ENCODE results near the gene MFSD1.
A peak's percentile ranks its signal among the peaks of the same experiment; 100 is the strongest.
"Not testable (repeated sequence)": the region's sequence is repeated elsewhere in the genome, so short reads cannot be mapped to it uniquely, and the experiment has no call there.

MFSD1 gene

DNA sequence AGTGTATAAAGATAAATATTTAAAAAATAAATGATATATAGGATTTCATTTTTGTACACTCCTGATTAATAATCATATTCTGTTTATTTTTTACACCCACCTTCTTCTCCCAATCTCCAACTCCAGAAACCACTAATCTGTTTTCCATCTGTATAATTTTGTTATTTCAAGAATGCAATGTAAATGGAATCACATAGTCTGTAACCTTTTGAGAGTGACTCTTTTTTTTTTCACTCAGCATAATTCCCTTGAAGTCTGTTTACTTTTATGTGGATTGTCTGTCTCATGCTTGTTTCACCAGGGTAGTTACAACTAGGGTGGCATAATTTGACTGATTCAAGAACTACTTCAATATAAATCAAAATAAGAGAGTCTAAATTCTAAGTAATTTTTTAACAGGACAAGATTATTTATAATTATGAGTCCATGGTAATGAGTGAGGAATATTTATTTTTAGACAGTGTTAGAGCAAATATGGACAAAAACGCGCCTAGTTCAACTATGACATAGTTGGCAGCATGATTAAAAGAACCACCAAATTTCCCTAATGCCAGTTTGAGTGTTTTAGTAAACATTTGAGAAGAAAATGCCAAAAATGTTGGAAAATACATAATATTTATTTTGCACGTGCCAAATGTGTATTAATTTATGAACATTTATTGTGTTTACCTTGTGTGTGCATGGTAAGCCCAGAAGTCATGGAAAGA, 19.4 kb upstream of the MFSD1 start:
- DNase-seq (ENCODE audit: low read depth in 2 of 2): no peak
- TF ChIP-seq, protein P1, sequence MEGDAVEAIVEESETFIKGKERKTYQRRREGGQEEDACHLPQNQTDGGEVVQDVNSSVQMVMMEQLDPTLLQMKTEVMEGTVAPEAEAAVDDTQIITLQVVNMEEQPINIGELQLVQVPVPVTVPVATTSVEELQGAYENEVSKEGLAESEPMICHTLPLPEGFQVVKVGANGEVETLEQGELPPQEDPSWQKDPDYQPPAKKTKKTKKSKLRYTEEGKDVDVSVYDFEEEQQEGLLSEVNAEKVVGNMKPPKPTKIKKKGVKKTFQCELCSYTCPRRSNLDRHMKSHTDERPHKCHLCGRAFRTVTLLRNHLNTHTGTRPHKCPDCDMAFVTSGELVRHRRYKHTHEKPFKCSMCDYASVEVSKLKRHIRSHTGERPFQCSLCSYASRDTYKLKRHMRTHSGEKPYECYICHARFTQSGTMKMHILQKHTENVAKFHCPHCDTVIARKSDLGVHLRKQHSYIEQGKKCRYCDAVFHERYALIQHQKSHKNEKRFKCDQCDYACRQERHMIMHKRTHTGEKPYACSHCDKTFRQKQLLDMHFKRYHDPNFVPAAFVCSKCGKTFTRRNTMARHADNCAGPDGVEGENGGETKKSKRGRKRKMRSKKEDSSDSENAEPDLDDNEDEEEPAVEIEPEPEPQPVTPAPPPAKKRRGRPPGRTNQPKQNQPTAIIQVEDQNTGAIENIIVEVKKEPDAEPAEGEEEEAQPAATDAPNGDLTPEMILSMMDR (IDR thresholded peaks at IDR 0.05; ENCODE audit: low read depth, low read length): no peak
- H3K4me3 ChIP-seq (replicated peaks in 1 of 2; ENCODE audit: low read depth in 2 of 2, low read length in 2 of 2): no peak overlapping the region

DNA sequence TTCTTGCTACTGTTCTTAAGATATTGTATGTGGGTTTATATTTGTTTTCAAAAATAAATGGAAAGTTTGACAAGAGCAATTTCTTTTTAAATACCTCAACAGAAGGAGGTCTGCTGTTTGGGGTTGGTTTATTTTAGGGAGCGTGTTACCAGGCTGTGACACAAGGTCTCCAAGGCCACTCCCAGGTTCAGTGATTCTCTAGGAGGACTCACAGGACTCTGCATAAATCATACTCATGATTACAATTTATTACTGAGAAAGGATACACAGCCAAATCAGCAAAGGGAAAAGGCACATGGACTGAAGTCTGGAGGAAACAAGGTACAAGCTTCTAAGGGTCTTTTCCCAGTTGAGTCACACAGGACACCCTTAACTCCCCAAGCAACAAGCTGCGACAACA, 18.8 kb upstream of the MFSD1 start:
- no peak overlapping the region for H3K4me3 ChIP-seq (replicated peaks in 1 of 2; ENCODE audit: low read depth in 2 of 2, low read length in 2 of 2)
- TF ChIP-seq, protein P1 (IDR thresholded peaks at IDR 0.05; ENCODE audit: low read depth, low read length): no peak
- no peak for DNase-seq (ENCODE audit: low read depth in 2 of 2)

DNA sequence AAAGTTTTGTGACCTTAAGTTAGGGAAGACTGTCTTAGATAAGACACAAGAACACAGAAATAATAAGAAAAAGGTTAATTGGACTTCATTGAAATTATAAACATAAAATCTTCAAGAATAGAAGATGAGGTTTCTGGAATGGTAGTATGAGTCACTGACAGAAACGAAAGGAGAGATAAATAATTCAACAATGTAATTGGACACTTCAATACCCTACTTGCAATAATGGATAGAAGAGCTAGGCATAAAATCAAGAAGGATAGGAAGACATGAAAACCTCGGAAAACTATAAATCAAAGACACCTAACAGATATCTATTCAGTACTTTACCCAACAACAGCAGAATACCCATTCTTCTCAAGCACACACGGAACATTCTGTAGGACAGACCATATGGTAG, 15.9 kb upstream of the MFSD1 start:
- no peak overlapping the region for H3K4me3 ChIP-seq (replicated peaks in 1 of 2; ENCODE audit: low read depth in 2 of 2, low read length in 2 of 2)
- no peak for DNase-seq (ENCODE audit: low read depth in 2 of 2)
- TF ChIP-seq, protein P1 (IDR thresholded peaks at IDR 0.05; ENCODE audit: low read depth, low read length): no peak

DNA sequence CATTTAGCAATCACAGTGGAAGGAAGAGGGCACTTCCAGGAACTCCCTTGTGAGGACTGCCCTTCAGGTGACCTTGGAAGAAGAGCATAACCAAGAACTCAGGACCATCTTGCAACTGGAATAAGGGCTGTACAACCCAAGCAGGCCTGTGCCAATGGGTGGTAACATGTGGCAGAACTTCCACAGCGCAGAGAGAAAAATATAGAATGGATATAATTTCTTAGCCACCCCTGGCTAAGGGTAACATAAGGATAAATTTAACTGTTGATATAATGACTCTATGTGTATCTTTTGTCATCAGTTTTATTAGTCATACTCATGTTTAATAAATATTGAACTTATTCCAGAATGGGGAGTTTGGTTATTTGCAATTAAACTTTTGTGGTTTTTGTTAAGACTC, 13.4 kb upstream of the MFSD1 start:
- H3K4me3 ChIP-seq (replicated peaks in 1 of 2; ENCODE audit: low read depth in 2 of 2, low read length in 2 of 2): no peak overlapping the region
- DNase-seq (ENCODE audit: low read depth in 2 of 2): peak; percentile 42 to 45
- TF ChIP-seq, protein P1 (IDR thresholded peaks at IDR 0.05; ENCODE audit: low read depth, low read length): no peak

DNA sequence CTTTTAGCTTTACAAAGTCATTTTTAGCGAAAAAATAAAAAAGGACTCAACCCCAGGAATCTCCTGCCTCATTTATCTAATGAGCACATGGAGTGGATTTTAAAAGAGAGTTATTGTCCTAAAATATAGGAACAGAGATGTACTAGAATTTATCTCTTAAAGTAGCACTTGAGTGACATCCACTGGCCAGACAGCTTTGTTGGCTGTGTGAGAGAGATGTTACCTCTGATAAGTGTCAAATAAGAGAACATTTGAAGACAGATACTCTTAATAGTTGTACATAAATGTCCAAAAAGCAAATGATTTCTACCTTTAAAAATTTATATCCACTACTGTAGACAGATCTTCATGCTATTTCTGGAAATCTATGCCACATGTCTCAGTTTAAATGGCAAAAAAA, 12.3 kb upstream of the MFSD1 start:
- TF ChIP-seq, protein P1 (IDR thresholded peaks at IDR 0.05; ENCODE audit: low read depth, low read length): peak; percentile 42
- DNase-seq (ENCODE audit: low read depth in 2 of 2): peak; percentile 78 to 80
- H3K4me3 ChIP-seq (replicated peaks in 1 of 2; ENCODE audit: low read depth in 2 of 2, low read length in 2 of 2): no peak overlapping the region

DNA sequence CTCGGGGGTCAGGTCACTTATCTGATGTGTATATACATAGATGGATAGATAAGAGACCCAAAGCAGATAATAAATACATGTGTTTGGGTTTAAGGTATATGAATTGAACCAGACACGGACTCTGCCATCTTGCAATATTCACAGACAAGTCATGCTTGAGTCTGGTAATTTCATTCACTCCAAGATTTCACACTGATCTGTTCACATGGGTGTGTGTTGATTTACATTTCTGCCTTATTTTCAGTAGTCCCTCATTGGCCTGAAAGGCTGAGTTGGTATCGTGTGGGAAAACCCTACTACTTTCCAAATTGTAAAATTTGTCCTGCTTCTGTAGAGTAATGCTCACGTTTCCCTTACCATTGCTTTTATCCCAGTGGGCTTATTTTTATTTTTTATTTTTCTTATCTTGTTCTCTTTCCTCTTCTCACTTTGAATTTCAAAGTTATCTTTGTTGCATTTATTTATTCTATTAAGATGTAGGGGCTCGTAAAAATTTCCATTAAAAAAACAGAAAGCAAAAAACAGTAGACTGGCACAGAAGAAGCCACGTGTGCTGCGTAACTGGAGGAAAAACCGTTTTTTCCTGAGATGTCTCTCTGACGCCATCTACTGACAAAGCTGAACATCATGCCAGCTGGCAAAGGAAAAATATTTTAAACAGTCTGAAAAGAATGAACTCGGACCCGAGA, 10.8 kb upstream of the MFSD1 start:
- TF ChIP-seq, protein P1 (IDR thresholded peaks at IDR 0.05; ENCODE audit: low read depth, low read length): peak; percentile 69
- H3K4me3 ChIP-seq (replicated peaks in 1 of 2; ENCODE audit: low read depth in 2 of 2, low read length in 2 of 2): no peak overlapping the region
- peak; percentile 87 to 88 for DNase-seq (ENCODE audit: low read depth in 2 of 2)

DNA sequence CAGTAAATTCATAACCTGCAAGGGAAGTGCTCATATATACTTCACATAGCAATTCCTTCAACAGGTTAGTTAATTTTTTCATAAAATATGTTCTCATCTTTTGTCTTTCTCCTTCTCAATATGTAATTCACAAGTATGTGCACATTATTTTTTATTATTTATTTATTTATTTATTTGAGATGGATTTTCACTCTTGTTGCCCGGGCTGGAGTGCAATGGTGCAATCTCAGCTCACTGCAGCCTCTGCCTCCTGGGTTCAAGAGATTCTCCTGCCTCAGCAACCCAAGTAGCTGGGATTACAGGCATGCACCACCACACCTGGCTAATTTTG, 10.3 kb upstream of the MFSD1 start:
- DNase-seq (ENCODE audit: low read depth in 2 of 2); H3K4me3 ChIP-seq (replicated peaks in 1 of 2; ENCODE audit: low read depth in 2 of 2, low read length in 2 of 2): not testable (repeated sequence)
